Loucy (cell line): ENCODE results near the gene PPFIBP1.

ENCODE experiments used
- H2AFZ ChIP-seq: fragments of 200-600 bp; sonication (generic); 2 replicates; pipeline ENCODE4 v1.6.0; 2016; ENCODE audit warnings: antibody characterized with exemption, mild to moderate bottlenecking, low read length, moderate library complexity
- H3F3A ChIP-seq: fragments of 200-600 bp; 2 replicates; pipeline ENCODE4 v1.6.0; 2016; ENCODE audit warnings: antibody characterized with exemption, low read depth, mild to moderate bottlenecking
- H3K27me3 ChIP-seq: fragments of 200-600 bp; sonication (generic); 2 replicates; pipeline ENCODE4 v1.6.1; 2014; ENCODE audit warnings: low read length, mild to moderate bottlenecking; ENCODE audit not compliant: insufficient read depth, poor library complexity, severe bottlenecking
- H3K36me3 ChIP-seq: fragments of 200-600 bp; sonication (generic); 2 replicates; pipeline ENCODE4 v1.6.1; 2016; ENCODE audit warnings: low read length; ENCODE audit not compliant: insufficient read depth
- H3K4me1 ChIP-seq: fragments of 200-600 bp; sonication (generic); 2 replicates; pipeline ENCODE4 v1.5.1; 2014; ENCODE audit warnings: low read length, mild to moderate bottlenecking; ENCODE audit not compliant: insufficient read depth, poor library complexity, severe bottlenecking
- H3K4me2 ChIP-seq: fragments of 200-600 bp; sonication (generic); 2 replicates; pipeline ENCODE4 v1.6.0; 2014; ENCODE audit warnings: antibody characterized with exemption, low read length, low read depth, mild to moderate bottlenecking; ENCODE audit not compliant: poor library complexity, severe bottlenecking
- H3K4me3 ChIP-seq: fragments of 200-600 bp; sonication (generic); 2 replicates; pipeline ENCODE4 v1.5.1; 2014; ENCODE audit warnings: low read length, mild to moderate bottlenecking, mixed read lengths; ENCODE audit not compliant: poor library complexity, severe bottlenecking
- H3K79me2 ChIP-seq: fragments of 200-600 bp; sonication (generic); 2 replicates; pipeline ENCODE4 v1.6.1; 2014; ENCODE audit warnings: low read length; ENCODE audit not compliant: insufficient read depth
- H3K9ac ChIP-seq: fragments of 200-600 bp; sonication (generic); 2 replicates; pipeline ENCODE4 v1.6.0; 2014; ENCODE audit warnings: mild to moderate bottlenecking, low read depth, low read length, moderate library complexity; ENCODE audit not compliant: poor library complexity, severe bottlenecking
- H3K9me2 ChIP-seq: fragments of 200-600 bp; sonication (generic); replicated peaks from 2 replicates; pipeline ENCODE4 v1.6.1; 2016; ENCODE audit warnings: low read depth, low read length, mixed read lengths
- H3K9me3 ChIP-seq: fragments of 200-600 bp; sonication (generic); 2 replicates; pipeline ENCODE4 v1.6.1; 2014; ENCODE audit warnings: mild to moderate bottlenecking, antibody characterized with exemption, low read length, low read depth; ENCODE audit not compliant: insufficient read depth
- H4K20me1 ChIP-seq: fragments of 200-600 bp; sonication (generic); 2 replicates; pipeline ENCODE4 v1.6.0; 2014; ENCODE audit warnings: antibody characterized with exemption, low read length, mild to moderate bottlenecking; ENCODE audit not compliant: insufficient read depth, poor library complexity, severe bottlenecking
- EZH2phosphoT487 ChIP-seq: fragments of 200-600 bp; IDR thresholded peaks from 2 replicates; pipeline ENCODE4 v1.6.1; 2018; ENCODE audit warnings: antibody characterized with exemption, mild to moderate bottlenecking, moderate library complexity, borderline replicate concordance
- TF ChIP-seq, protein P1 (sequence below): fragments of 200-600 bp; sonication (generic); conservative IDR thresholded peaks from 2 replicates; pipeline ENCODE4 v1.5.1; 2014; ENCODE audit warnings: mild to moderate bottlenecking, antibody characterized with exemption, low read length

The PPFIBP1 gene

DNA sequence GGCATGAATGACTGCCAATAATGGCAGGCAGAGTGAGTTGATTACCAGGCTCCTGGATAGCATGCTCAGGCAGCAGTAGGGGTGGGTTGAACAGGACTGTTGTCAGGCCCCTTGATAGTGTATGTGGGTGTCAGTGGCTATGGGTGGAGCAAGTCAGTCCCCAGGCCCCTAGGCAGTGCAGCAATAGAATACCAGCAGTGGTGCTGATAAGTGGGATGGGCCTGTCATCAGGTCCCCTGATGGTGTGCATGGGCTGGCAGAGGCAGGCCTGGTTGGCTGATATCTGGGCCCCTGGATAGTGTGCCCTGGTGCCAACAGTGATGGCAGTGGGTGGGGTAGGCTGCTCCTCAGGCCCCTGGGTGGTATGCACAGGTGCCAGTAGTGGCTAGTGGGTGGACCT, 45.1 kb upstream of the PPFIBP1 start:
- Histone ChIP-seq H3K79me2 (no peaks in the 10 kb centered on the region), H3K4me3 (no peak overlapping the region), H3K9me3 (peaks cover 10% of the 10 kb centered on the region), H4K20me1 (no peaks in the 10 kb centered on the region), H3F3A (no peaks in the 10 kb centered on the region), H3K9me2 (no peaks in the 10 kb centered on the region), H3K27me3 (no peaks in the 10 kb centered on the region), H2AFZ (no peak overlapping the region), H3K36me3 (no peaks in the 10 kb centered on the region), H3K4me2 (no peak overlapping the region), H3K4me1 (no peaks in the 10 kb centered on the region), H3K9ac (no peak overlapping the region)
- no peak for TF ChIP-seq EZH2phosphoT487
- TF ChIP-seq, protein P1, sequence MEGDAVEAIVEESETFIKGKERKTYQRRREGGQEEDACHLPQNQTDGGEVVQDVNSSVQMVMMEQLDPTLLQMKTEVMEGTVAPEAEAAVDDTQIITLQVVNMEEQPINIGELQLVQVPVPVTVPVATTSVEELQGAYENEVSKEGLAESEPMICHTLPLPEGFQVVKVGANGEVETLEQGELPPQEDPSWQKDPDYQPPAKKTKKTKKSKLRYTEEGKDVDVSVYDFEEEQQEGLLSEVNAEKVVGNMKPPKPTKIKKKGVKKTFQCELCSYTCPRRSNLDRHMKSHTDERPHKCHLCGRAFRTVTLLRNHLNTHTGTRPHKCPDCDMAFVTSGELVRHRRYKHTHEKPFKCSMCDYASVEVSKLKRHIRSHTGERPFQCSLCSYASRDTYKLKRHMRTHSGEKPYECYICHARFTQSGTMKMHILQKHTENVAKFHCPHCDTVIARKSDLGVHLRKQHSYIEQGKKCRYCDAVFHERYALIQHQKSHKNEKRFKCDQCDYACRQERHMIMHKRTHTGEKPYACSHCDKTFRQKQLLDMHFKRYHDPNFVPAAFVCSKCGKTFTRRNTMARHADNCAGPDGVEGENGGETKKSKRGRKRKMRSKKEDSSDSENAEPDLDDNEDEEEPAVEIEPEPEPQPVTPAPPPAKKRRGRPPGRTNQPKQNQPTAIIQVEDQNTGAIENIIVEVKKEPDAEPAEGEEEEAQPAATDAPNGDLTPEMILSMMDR: no peak

DNA sequence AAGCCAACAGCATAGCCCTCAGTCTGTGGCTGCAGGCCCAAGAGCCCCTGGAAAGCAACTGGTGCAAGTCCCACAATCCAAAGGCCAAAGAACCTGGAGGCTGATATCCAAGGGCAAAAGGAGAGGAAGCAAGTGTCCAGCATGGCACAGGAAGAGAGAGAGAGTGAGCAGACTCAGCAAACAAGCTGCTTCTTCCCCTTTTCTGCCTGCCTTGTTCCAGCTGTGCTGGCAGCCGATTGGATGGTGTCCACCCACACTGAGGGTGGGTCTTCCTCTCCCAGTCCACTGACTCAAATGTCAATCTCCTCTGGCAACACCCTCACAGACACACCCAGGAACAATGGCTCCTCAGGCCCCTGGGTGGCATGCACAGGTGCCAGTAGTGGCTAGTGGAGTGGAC, 44.0 kb upstream of the PPFIBP1 start:
- no peak for TF ChIP-seq EZH2phosphoT487
- no peaks in the 10 kb centered on the region for H3K27me3 ChIP-seq
- no peaks in the 10 kb centered on the region for H3K36me3 ChIP-seq
- H3F3A ChIP-seq: no peaks in the 10 kb centered on the region
- H3K4me2 ChIP-seq: no peak overlapping the region
- H3K9me3 ChIP-seq: peaks cover 10% of the 10 kb centered on the region
- H3K4me1 ChIP-seq: no peaks in the 10 kb centered on the region
- H3K9me2 ChIP-seq: no peaks in the 10 kb centered on the region
- no peak overlapping the region for H2AFZ ChIP-seq
- no peaks in the 10 kb centered on the region for H4K20me1 ChIP-seq
- no peaks in the 10 kb centered on the region for H3K79me2 ChIP-seq
- H3K9ac ChIP-seq: no peak overlapping the region
- no peak overlapping the region for H3K4me3 ChIP-seq

DNA sequence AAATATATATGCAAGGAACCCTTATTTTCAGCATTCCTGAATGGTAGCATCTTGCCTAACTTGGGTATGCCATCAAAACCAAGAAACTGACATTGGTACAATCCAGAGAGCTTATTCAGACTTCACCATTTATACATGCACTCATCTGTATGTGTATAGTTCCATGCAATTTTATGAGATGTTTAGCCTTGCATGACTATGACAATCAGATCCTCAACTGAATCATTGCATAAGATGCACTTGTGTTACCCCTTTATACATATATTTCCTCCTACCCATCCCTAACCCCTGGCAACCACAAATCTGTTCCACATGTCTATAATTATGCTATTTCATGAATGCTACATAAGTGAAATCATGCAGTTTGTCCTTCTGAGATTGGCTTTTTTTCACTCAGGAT, 37.0 kb upstream of the PPFIBP1 start:
- no peaks in the 10 kb centered on the region for H3F3A ChIP-seq
- no peaks in the 10 kb centered on the region for H3K9me3 ChIP-seq
- no peaks in the 10 kb centered on the region for H3K9me2 ChIP-seq
- no peaks in the 10 kb centered on the region for H4K20me1 ChIP-seq
- no peak overlapping the region for H2AFZ ChIP-seq
- no peak overlapping the region for H3K4me3 ChIP-seq
- H3K79me2 ChIP-seq: no peaks in the 10 kb centered on the region
- no peak overlapping the region for H3K9ac ChIP-seq
- no peaks in the 10 kb centered on the region for H3K36me3 ChIP-seq
- H3K4me1 ChIP-seq: no peaks in the 10 kb centered on the region
- no peak overlapping the region for H3K4me2 ChIP-seq
- H3K27me3 ChIP-seq: no peaks in the 10 kb centered on the region
- TF ChIP-seq, protein P1: no peak
- no peak for TF ChIP-seq EZH2phosphoT487

DNA sequence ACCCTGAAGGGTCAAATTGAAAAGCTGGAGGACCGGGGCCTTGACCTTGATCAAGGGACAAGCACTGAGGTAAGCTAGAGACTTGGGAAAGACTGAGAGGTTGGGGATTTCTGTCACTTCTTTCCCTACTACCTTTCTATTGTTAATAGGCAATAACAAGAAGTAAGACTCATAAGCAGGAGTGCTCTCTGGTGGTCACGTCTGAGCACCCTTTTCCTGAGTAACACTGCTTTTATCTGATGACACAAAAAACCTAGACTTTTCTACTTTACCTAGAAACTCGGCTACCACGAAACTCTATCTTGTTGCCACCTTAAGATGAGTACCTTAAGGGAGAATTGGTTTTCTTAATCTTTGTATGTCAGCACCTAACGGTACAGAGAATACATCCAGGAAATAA, 35.5 kb upstream of the PPFIBP1 start:
- no peak overlapping the region for H3K4me3 ChIP-seq
- H3F3A ChIP-seq: no peaks in the 10 kb centered on the region
- no peak overlapping the region for H3K9ac ChIP-seq
- H2AFZ ChIP-seq: no peak overlapping the region
- no peaks in the 10 kb centered on the region for H3K9me3 ChIP-seq
- no peak overlapping the region for H3K4me2 ChIP-seq
- no peaks in the 10 kb centered on the region for H3K27me3 ChIP-seq
- H3K79me2 ChIP-seq: no peaks in the 10 kb centered on the region
- no peaks in the 10 kb centered on the region for H4K20me1 ChIP-seq
- H3K36me3 ChIP-seq: no peaks in the 10 kb centered on the region
- no peaks in the 10 kb centered on the region for H3K4me1 ChIP-seq
- H3K9me2 ChIP-seq: no peaks in the 10 kb centered on the region
- TF ChIP-seq EZH2phosphoT487: no peak
- TF ChIP-seq, protein P1: peak; percentile 60
